ENCODE data around the gene KIDINS220. TPM values are rescaled to one million over a fixed set of nuclear protein-coding genes. Genes with fewer than 3 reads are reported as not detected.

Gene KIDINS220
- total RNA-seq, 1 experiment from 2014 or later: 20.1 TPM

GRCh38 chr2:8863331-8863953, 26.0 kb upstream of the KIDINS220 start:
- no peak for ATAC-seq
- POLR2A ChIA-PET: no interaction called here

More at GRCh38 chr2:8863331-8863953, 26.0 kb upstream of the KIDINS220 start:
- H3K36me3 ChIP-seq (ENCODE audit: control insufficient read depth in 1 of 2, insufficient read depth in 2 of 2, low read length in 2 of 2): no peaks in the 10 kb centered on the region
- H2AFZ ChIP-seq (ENCODE audit: low read depth, low read length, poor library complexity, severe bottlenecking): no peak overlapping the region
- no peaks in the 10 kb centered on the region for H3K9me2 ChIP-seq (ENCODE audit: insufficient read depth)
- H3K27ac ChIP-seq (ENCODE audit: low read depth, low read length): no peak overlapping the region
- DNase-seq (ENCODE audit: low read depth, low spot score): no peak
- H3K9me3 ChIP-seq (ENCODE audit: control insufficient read depth in 1 of 2, insufficient read depth in 1 of 2, low read depth in 1 of 2, low read length in 2 of 2): no peaks in the 10 kb centered on the region
- TF ChIP-seq JUND (IDR thresholded peaks at IDR 0.05): no peak
- no peak for TF ChIP-seq SP1 (IDR thresholded peaks at IDR 0.05; ENCODE audit: low read depth)
- TF ChIP-seq SRF (IDR thresholded peaks at IDR 0.05; ENCODE audit: low read depth): no peak
- TF ChIP-seq MAX (IDR thresholded peaks at IDR 0.05): no peak
- no peak for TF ChIP-seq TCF7L2 (IDR thresholded peaks at IDR 0.05; ENCODE audit: borderline replicate concordance, extremely low read depth, insufficient read depth, insufficient read length)
- no peak for TF ChIP-seq POLR2A (IDR thresholded peaks at IDR 0.05; ENCODE audit: borderline replicate concordance, extremely low read depth, insufficient read depth, insufficient read length)
- no peak for TF ChIP-seq CBX3 (IDR thresholded peaks at IDR 0.05; ENCODE audit: low read depth)
- no peak for TF ChIP-seq REST (IDR thresholded peaks at IDR 0.05; ENCODE audit: low read depth)
- TF ChIP-seq EGR1 (IDR thresholded peaks at IDR 0.05; ENCODE audit: low read depth): no peak
- BruUV-seq (replicated peaks): no TSS peak
- H3K79me2 ChIP-seq (ENCODE audit: insufficient read depth, low read length): no peaks in the 10 kb centered on the region
- H3K4me3 ChIP-seq (replicated peaks in 1 of 2; ENCODE audit: low read depth in 1 of 2, low read length in 2 of 2): no peak overlapping the region
- intact Hi-C loops (cut with micrococcal nuclease): no loop called here
- RAD21 ChIA-PET (ENCODE audit: low non-redundant PET in 1 of 2, low total read pairs in 2 of 2, uncharacterized antibody in 2 of 2, unreplicated experiment in 2 of 2): no interaction called here
- H3K4me2 ChIP-seq (ENCODE audit: low read length): no peak overlapping the region
- H4K20me1 ChIP-seq (ENCODE audit: insufficient read depth): no peaks in the 10 kb centered on the region
- CTCF ChIA-PET: no interaction called here
- H3K27me3 ChIP-seq (ENCODE audit: insufficient read depth, low read length): no peaks in the 10 kb centered on the region
- H3K4me1 ChIP-seq (ENCODE audit: control insufficient read depth in 1 of 2, insufficient read depth in 2 of 2, low read length in 2 of 2): no peaks in the 10 kb centered on the region
- no peak overlapping the region for H3K9ac ChIP-seq (ENCODE audit: low read length)
